Stimulated activated memory B cell treated with anti-CD40 and anti-IgM and Interleukin-4, amounts not matched to agents 10 μg/mL and 1 μg/mL and 100 μg/mL, for 72 hours (primary cell): ENCODE measurements around the gene TMEM232.
"Not testable (repeated sequence)": the region's sequence is repeated elsewhere in the genome, so short reads cannot be mapped to it uniquely, and the experiment has no call there.

Source experiments
- ATAC-seq: fragments of 150-1000 bp; cut with Tn5 transposase; 2 replicates; pipeline ENCODE4 v1.10.0; 2021
- H3K27ac Mint-ChIP-seq: one replicate; pipeline ENCODE4 v1.8.0; 2022; ENCODE audit warnings: mild to moderate bottlenecking, mixed read lengths
- H3K27me3 Mint-ChIP-seq: one replicate; pipeline ENCODE4 v1.8.0; 2022; ENCODE audit warnings: mixed read lengths
- H3K36me3 Mint-ChIP-seq: one replicate; pipeline ENCODE4 v1.8.0; 2022; ENCODE audit warnings: mixed read lengths
- H3K4me1 Mint-ChIP-seq: one replicate; pipeline ENCODE4 v1.8.0; 2022; ENCODE audit warnings: mixed read lengths
- H3K4me3 Mint-ChIP-seq: one replicate; pipeline ENCODE4 v1.8.0; 2022; ENCODE audit warnings: mild to moderate bottlenecking, moderate library complexity, mixed read lengths
- H3K9me3 Mint-ChIP-seq: one replicate; pipeline ENCODE4 v1.8.0; 2022; ENCODE audit warnings: mixed read lengths

TMEM232 gene

GRCh38 chr5:110676554-110676953 is 49.9 kb downstream of the TMEM232 start:
- not testable (repeated sequence) for H3K9me3 Mint-ChIP-seq, H3K27ac Mint-ChIP-seq, H3K4me1 Mint-ChIP-seq, ATAC-seq, H3K36me3 Mint-ChIP-seq, H3K4me3 Mint-ChIP-seq
- H3K27me3 Mint-ChIP-seq = peaks cover 20% of the 10 kb centered on the region

GRCh38 chr5:110665184-110665726 is 61.2 kb downstream of the TMEM232 start:
- no peaks in the 10 kb centered on the region for H3K27me3 Mint-ChIP-seq
- H3K4me1 Mint-ChIP-seq = peaks cover 13% of the 10 kb centered on the region
- no peaks in the 10 kb centered on the region for H3K36me3 Mint-ChIP-seq
- H3K9me3 Mint-ChIP-seq = no peaks in the 10 kb centered on the region
- H3K4me3 Mint-ChIP-seq = no peak overlapping the region
- H3K27ac Mint-ChIP-seq = no peak overlapping the region
- ATAC-seq = peak; percentile 43

DNA sequence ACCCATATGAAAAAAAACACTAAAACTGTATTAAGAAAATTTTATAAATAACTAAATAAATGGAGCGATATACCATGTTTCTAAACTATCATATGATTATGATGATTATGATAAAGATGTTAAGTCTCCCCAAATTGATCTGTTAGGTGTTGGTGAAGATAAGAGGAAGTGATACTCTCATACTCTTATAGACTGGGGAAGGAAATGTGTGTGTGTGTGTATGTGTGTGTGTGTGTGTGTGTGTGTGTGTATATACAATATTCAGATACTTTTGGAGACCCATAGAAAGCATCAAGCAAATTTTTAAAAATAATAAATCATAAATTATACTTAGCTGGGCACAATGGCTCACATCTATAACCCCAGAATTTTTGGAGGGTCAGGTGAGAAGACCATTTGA is 62.9 kb downstream of the TMEM232 start:
- Mint-ChIP-seq H3K9me3 (no peaks in the 10 kb centered on the region), H3K27ac (no peak overlapping the region), H3K36me3 (no peaks in the 10 kb centered on the region), H3K27me3 (no peaks in the 10 kb centered on the region), H3K4me3 (no peak overlapping the region), H3K4me1 (peaks cover 13% of the 10 kb centered on the region)
- ATAC-seq = peak; percentile 70

- no peak overlapping the region for H3K27ac Mint-ChIP-seq
Measured at GRCh38 chr5:110658006-110658405, 68.5 kb downstream of the TMEM232 start.

DNA sequence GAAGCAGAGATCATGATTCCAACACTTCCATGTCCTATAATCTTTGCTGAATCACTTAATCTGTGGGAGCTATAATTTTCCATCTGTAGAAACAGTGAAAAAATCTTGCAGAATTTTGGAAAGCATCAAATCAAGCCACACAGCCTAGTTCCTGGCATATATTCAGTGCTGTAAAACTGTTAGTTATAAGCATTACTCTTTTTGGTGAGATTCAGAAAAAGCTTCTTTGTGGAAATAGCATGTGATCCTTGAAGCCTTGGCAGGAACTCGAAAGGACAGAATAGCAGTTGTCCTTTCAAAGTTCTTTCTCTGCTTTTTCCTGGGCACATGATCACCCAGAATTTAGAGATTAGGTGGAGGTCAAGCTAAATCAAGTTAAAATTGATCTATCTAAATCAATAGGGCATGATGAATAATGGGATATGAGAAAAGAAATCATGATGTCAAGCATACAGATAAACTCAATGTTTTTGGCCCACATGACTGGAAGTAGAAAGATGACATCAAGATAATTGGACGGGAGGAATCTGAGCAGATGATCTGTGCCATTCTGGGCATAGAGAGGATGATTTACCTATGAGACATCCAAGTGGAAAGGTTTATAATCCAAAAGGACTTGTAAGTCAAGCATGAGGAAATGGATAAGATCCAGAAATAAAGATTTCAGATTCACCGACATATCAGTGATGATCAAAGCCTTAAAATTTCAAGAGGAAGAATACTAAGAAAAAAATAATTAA is 73.1 kb downstream of the TMEM232 start:
- peaks cover 4% of the 10 kb centered on the region for H3K36me3 Mint-ChIP-seq
- no peak overlapping the region for H3K4me3 Mint-ChIP-seq
- ATAC-seq = no peak
- no peak overlapping the region for H3K27ac Mint-ChIP-seq
- no peaks in the 10 kb centered on the region for H3K4me1 Mint-ChIP-seq
- H3K9me3 Mint-ChIP-seq = no peaks in the 10 kb centered on the region
- H3K27me3 Mint-ChIP-seq = no peaks in the 10 kb centered on the region

More at GRCh38 chr5:110658006-110658405, 68.5 kb downstream of the TMEM232 start:
- no peak for ATAC-seq
- H3K27me3 Mint-ChIP-seq = no peaks in the 10 kb centered on the region
- no peaks in the 10 kb centered on the region for H3K4me1 Mint-ChIP-seq
- no peaks in the 10 kb centered on the region for H3K9me3 Mint-ChIP-seq
- no peak overlapping the region for H3K4me3 Mint-ChIP-seq
- peaks cover 4% of the 10 kb centered on the region for H3K36me3 Mint-ChIP-seq

GRCh38 chr5:110651507-110651906 is 75.0 kb downstream of the TMEM232 start:
- Mint-ChIP-seq H3K27ac (no peak overlapping the region), H3K27me3 (no peaks in the 10 kb centered on the region), H3K4me3 (no peak overlapping the region), H3K4me1 (no peaks in the 10 kb centered on the region), H3K9me3 (no peaks in the 10 kb centered on the region), H3K36me3 (peaks cover 4% of the 10 kb centered on the region)
- ATAC-seq = no peak

DNA sequence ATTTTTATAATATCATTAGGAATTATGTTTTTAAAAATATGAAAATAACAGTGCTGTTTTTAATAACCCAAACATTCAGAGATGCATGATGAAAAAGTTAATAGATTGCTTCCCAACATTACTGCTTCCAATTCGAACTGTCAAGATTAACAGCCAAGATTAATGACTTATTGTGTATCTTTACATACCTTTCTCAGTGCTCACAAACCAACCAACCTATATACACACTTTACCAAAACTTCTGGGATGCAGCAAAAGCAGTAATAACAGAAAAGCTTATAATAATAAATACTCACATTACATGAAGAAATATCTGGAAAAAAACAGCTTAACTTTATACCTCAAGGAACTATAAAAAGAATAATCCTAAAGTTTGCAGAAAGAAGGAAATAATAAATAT is 82.1 kb downstream of the TMEM232 start:
- no peaks in the 10 kb centered on the region for H3K36me3 Mint-ChIP-seq
- no peaks in the 10 kb centered on the region for H3K27me3 Mint-ChIP-seq
- H3K9me3 Mint-ChIP-seq = no peaks in the 10 kb centered on the region
- no peak for ATAC-seq
- no peak overlapping the region for H3K27ac Mint-ChIP-seq
- no peaks in the 10 kb centered on the region for H3K4me1 Mint-ChIP-seq
- H3K4me3 Mint-ChIP-seq = no peak overlapping the region

DNA sequence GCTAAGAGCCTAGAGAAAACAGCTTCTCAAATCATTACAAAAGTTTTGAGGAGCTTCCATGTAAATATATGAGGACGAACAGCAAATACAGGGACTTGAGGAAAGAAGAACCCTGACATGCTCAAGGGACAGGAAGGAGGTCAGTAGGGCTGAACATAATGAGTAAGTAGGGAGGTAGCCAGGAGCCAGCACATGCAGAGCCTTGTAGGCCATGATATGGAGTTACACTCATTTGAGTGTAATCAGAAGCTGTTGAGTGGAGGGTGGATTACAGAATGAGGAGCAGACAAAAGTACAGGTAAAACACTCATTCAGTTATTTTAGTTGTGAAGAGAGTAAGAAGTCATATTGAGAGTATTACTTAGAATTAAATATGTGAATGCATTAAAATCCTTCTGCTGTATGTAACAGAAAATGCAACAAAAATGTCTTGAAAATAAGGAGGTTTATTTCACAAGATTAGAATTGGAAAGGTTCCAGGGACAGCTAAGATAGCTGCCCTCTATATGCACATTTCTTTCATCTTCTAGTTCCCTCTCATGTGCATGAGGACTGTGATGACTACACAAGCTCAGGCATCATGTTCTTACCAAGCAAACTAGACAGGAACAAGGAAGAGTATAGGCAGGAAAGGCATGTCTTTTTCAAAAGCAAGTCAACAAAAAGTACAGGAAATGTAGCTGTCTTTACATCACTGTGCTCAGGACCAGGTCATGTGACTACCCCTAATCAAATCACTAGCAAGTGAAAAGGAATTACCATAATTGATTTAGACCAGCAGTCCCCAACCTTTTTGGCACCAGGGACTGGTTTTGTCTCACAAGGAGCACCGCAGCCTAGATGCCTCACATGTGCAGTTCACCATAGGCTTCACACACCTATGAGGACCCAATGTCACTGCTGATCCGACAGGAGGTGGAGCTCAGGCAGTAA is 87.2 kb downstream of the TMEM232 start:
- ATAC-seq = no peak
- H3K27me3 Mint-ChIP-seq = no peaks in the 10 kb centered on the region
- no peaks in the 10 kb centered on the region for H3K4me1 Mint-ChIP-seq
- H3K27ac Mint-ChIP-seq = no peak overlapping the region
- no peak overlapping the region for H3K4me3 Mint-ChIP-seq
- no peaks in the 10 kb centered on the region for H3K36me3 Mint-ChIP-seq
- no peaks in the 10 kb centered on the region for H3K9me3 Mint-ChIP-seq

GRCh38 chr5:110634475-110634874 is 92.0 kb downstream of the TMEM232 start:
- Mint-ChIP-seq H3K4me3 (no peak overlapping the region), H3K27me3 (peaks cover 5% of the 10 kb centered on the region), H3K9me3 (peaks cover 3% of the 10 kb centered on the region), H3K36me3 (peaks cover 6% of the 10 kb centered on the region), H3K4me1 (no peaks in the 10 kb centered on the region), H3K27ac (no peak overlapping the region)
- no peak for ATAC-seq

- peaks cover 9% of the 10 kb centered on the region for H3K27me3 Mint-ChIP-seq
- H3K36me3 Mint-ChIP-seq = peaks cover 6% of the 10 kb centered on the region
- no peak for ATAC-seq
- no peaks in the 10 kb centered on the region for H3K4me1 Mint-ChIP-seq
- H3K9me3 Mint-ChIP-seq = peaks cover 3% of the 10 kb centered on the region
- no peak overlapping the region for H3K27ac Mint-ChIP-seq
- H3K4me3 Mint-ChIP-seq = no peak overlapping the region
Measured at GRCh38 chr5:110631236-110631635, 95.2 kb downstream of the TMEM232 start.

DNA sequence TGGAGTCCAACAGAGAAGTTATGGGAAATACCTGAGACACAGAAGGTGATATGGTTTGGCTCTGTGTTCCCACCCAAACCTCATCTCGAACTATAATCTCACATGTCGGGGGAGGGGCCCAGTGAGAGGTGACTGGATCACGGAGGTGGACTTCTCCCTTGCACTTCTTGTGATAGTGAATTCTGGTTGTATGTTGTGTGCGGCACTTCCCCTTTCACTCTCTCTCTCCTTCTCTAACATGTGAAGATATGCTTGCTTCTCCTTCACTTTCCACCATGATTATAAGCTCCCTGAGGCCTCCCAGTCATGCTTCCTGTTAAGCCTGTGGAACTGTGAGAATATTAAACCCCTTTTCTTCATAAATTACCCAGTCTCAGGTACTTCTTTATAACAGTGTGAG is 96.1 kb downstream of the TMEM232 start:
- no peak for ATAC-seq
- H3K27ac Mint-ChIP-seq = no peak overlapping the region
- H3K36me3 Mint-ChIP-seq = peaks cover 6% of the 10 kb centered on the region
- no peak overlapping the region for H3K4me3 Mint-ChIP-seq
- peaks cover 3% of the 10 kb centered on the region for H3K9me3 Mint-ChIP-seq
- peaks cover 9% of the 10 kb centered on the region for H3K27me3 Mint-ChIP-seq
- no peaks in the 10 kb centered on the region for H3K4me1 Mint-ChIP-seq

- Mint-ChIP-seq H3K4me1 (no peaks in the 10 kb centered on the region), H3K9me3 (no peaks in the 10 kb centered on the region), H3K27ac (no peak overlapping the region), H3K4me3 (no peak overlapping the region), H3K27me3 (peaks cover 9% of the 10 kb centered on the region), H3K36me3 (no peaks in the 10 kb centered on the region)
- no peak for ATAC-seq
Measured at GRCh38 chr5:110625376-110625999, 101.0 kb downstream of the TMEM232 start.

GRCh38 chr5:110623874-110624273 is 102.6 kb downstream of the TMEM232 start:
- H3K4me3 Mint-ChIP-seq = no peak overlapping the region
- no peak overlapping the region for H3K27ac Mint-ChIP-seq
- no peaks in the 10 kb centered on the region for H3K9me3 Mint-ChIP-seq
- ATAC-seq = no peak
- H3K36me3 Mint-ChIP-seq = no peaks in the 10 kb centered on the region
- H3K4me1 Mint-ChIP-seq = no peaks in the 10 kb centered on the region
- no peaks in the 10 kb centered on the region for H3K27me3 Mint-ChIP-seq

- Mint-ChIP-seq H3K36me3 (no peaks in the 10 kb centered on the region), H3K27ac (no peak overlapping the region), H3K27me3 (no peaks in the 10 kb centered on the region), H3K4me1 (no peaks in the 10 kb centered on the region), H3K9me3 (no peaks in the 10 kb centered on the region), H3K4me3 (no peak overlapping the region)
- no peak for ATAC-seq
Measured at GRCh38 chr5:110618941-110619340, 107.5 kb downstream of the TMEM232 start.

DNA sequence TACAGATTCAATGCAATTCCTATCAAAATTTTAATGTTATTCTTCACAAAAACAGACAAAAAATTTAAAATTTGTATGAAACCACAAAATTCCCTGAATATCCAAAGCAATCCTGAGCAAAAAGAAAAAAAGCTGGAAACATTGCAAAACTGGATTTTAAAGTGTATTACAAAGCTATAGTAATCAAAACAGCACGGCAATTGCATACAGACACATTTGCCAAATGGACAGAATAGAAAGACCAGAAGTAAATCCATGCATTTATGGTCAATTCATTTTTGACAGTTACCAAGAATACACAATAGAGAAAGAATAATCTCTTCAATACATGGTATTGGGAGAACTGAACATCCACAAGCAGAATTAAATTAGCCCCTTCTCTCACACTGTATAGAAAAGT is 110.5 kb downstream of the TMEM232 start:
- Mint-ChIP-seq H3K9me3 (no peaks in the 10 kb centered on the region), H3K4me3 (no peak overlapping the region), H3K27ac (no peak overlapping the region), H3K4me1 (no peaks in the 10 kb centered on the region), H3K36me3 (no peaks in the 10 kb centered on the region), H3K27me3 (no peaks in the 10 kb centered on the region)
- ATAC-seq = no peak
